ENCODE data around the gene LIFR. TPM values are rescaled to one million over a fixed set of nuclear protein-coding genes. Genes with fewer than 3 reads are reported as not detected.
A peak's percentile ranks its signal among the peaks of the same experiment; 100 is the strongest.

Gene LIFR
- total RNA-seq, 4 donors from 2014 or later, result 61.8 to 105 (median 78.0) TPM

- no peak for ATAC-seq
- H3K9me3 ChIP-seq, result no peaks in the 10 kb centered on the region
- 72 to 75% methylated on average over 17 to 18 of the region's 21 CpGs for WGBS, 2 donors (ENCODE audit: low coverage in 1 of 2)
- TF ChIP-seq EP300 (IDR thresholded peaks at IDR 0.05), result no peak
- no peak for TF ChIP-seq POLR2A (IDR thresholded peaks at IDR 0.05)
- TF ChIP-seq CTCF (IDR thresholded peaks at IDR 0.05), result no peak
- no peak for TF ChIP-seq POLR2AphosphoS5 (IDR thresholded peaks at IDR 0.05)
- peak overlapping the region; percentile 15 to 45 for H3K4me3 ChIP-seq
- peak overlapping the region; percentile 4 to 75 (median 72) for H3K27ac ChIP-seq
- H3K36me3 ChIP-seq, result no peaks in the 10 kb centered on the region
- H3K27me3 ChIP-seq, result no peaks in the 10 kb centered on the region
- peaks cover 0 to 27% (median 2%) of the 10 kb centered on the region in 3 donors for H3K4me1 ChIP-seq
These were observed 110.4 kb downstream of the LIFR start for GRCh38 chr5:38446029-38446522.

- TF ChIP-seq EP300 (IDR thresholded peaks at IDR 0.05) (no peak), POLR2A (IDR thresholded peaks at IDR 0.05) (no peak), CTCF (IDR thresholded peaks at IDR 0.05) (no peak), POLR2AphosphoS5 (IDR thresholded peaks at IDR 0.05) (no peak)
- Histone ChIP-seq H3K9me3 (no peaks in the 10 kb centered on the region), H3K36me3 (no peaks in the 10 kb centered on the region), H3K4me1 (peaks cover 0 to 27% (median 2%) of the 10 kb centered on the region in 3 donors), H3K27ac (peak overlapping the region; percentile 4 to 75 (median 72)), H3K4me3 (peak overlapping the region; percentile 15 to 45), H3K27me3 (no peaks in the 10 kb centered on the region)
- ATAC-seq, result peak; percentile 35
- WGBS, 2 donors (ENCODE audit: low coverage in 1 of 2), result 64 to 80% methylated on average over 1 to 2 of the region's 24 CpGs
These were observed 110.9 kb downstream of the LIFR start for GRCh38 chr5:38445374-38446028.

- H3K4me1 ChIP-seq, result peaks cover 0 to 21% (median 2%) of the 10 kb centered on the region in 3 donors
- ATAC-seq, result no peak
- H3K36me3 ChIP-seq, result no peaks in the 10 kb centered on the region
- 89 to 90% methylated on average over 6 to 7 of the region's 7 CpGs for WGBS, 2 donors (ENCODE audit: low coverage in 1 of 2)
- H3K9me3 ChIP-seq, result no peaks in the 10 kb centered on the region
- H3K27ac ChIP-seq, result no peak overlapping the region
- no peaks in the 10 kb centered on the region for H3K27me3 ChIP-seq
- TF ChIP-seq POLR2A (IDR thresholded peaks at IDR 0.05) (no peak), EP300 (IDR thresholded peaks at IDR 0.05) (no peak), CTCF (IDR thresholded peaks at IDR 0.05) (no peak), POLR2AphosphoS5 (IDR thresholded peaks at IDR 0.05) (no peak)
- no peak overlapping the region for H3K4me3 ChIP-seq
These were observed 113.1 kb downstream of the LIFR start for GRCh38 chr5:38443390-38443789.

- Histone ChIP-seq H3K27me3 (no peaks in the 10 kb centered on the region), H3K4me1 (peaks cover 0 to 14% (median 2%) of the 10 kb centered on the region in 3 donors), H3K36me3 (no peaks in the 10 kb centered on the region), H3K9me3 (no peaks in the 10 kb centered on the region), H3K4me3 (no peak overlapping the region), H3K27ac (no peak overlapping the region)
- ATAC-seq, result no peak
- 85 to 87% methylated on average over 2 of the region's 2 CpGs for WGBS, 2 donors (ENCODE audit: low coverage in 1 of 2)
- no peak for TF ChIP-seq CTCF (IDR thresholded peaks at IDR 0.05)
- TF ChIP-seq EP300 (IDR thresholded peaks at IDR 0.05), result no peak
These were observed 114.2 kb downstream of the LIFR start for GRCh38 chr5:38442247-38442573.
